ENCODE data around the gene PAX5.

Gene PAX5

GRCh38 chr9:36902861-36903524, 131.1 kb downstream of the PAX5 start:
- DNase-seq (ENCODE audit: low read depth, low spot score) = no peak

GRCh38 chr9:36902080-36902716, 131.9 kb downstream of the PAX5 start:
- no peak for DNase-seq (ENCODE audit: low read depth, low spot score)

- DNase-seq (ENCODE audit: low read depth, low spot score) = no peak
Measured at GRCh38 chr9:36901528-36901927, 132.5 kb downstream of the PAX5 start.

GRCh38 chr9:36900856-36901220, 133.2 kb downstream of the PAX5 start:
- DNase-seq (ENCODE audit: low read depth, low spot score) = no peak

GRCh38 chr9:36900136-36900855, 133.8 kb downstream of the PAX5 start:
- DNase-seq (ENCODE audit: low read depth, low spot score) = no peak

- no peak for DNase-seq (ENCODE audit: low read depth, low spot score)
Measured at GRCh38 chr9:36899406-36899805, 134.7 kb downstream of the PAX5 start.

- no peak for DNase-seq (ENCODE audit: low read depth, low spot score)
Measured at GRCh38 chr9:36898431-36899020, 135.5 kb downstream of the PAX5 start.

- DNase-seq (ENCODE audit: low read depth, low spot score) = no peak
Measured at GRCh38 chr9:36897478-36897877, 136.6 kb downstream of the PAX5 start.

GRCh38 chr9:36897019-36897418, 137.0 kb downstream of the PAX5 start:
- no peak for DNase-seq (ENCODE audit: low read depth, low spot score)

- DNase-seq (ENCODE audit: low read depth, low spot score) = no peak
Measured at GRCh38 chr9:36896296-36896695, 137.8 kb downstream of the PAX5 start.

GRCh38 chr9:36895744-36896260, 138.3 kb downstream of the PAX5 start:
- no peak for DNase-seq (ENCODE audit: low read depth, low spot score)

- DNase-seq (ENCODE audit: low read depth, low spot score) = no peak
Measured at GRCh38 chr9:36894695-36895310, 139.3 kb downstream of the PAX5 start.

GRCh38 chr9:36893911-36894310, 140.2 kb downstream of the PAX5 start:
- DNase-seq (ENCODE audit: low read depth, low spot score) = no peak

- no peak for DNase-seq (ENCODE audit: low read depth, low spot score)
Measured at GRCh38 chr9:36893184-36893583, 140.9 kb downstream of the PAX5 start.

GRCh38 chr9:36892279-36892678, 141.8 kb downstream of the PAX5 start:
- DNase-seq (ENCODE audit: low read depth, low spot score) = no peak

GRCh38 chr9:36891341-36891811, 142.7 kb downstream of the PAX5 start:
- DNase-seq (ENCODE audit: low read depth, low spot score) = no peak

GRCh38 chr9:36889844-36890243, 144.2 kb downstream of the PAX5 start:
- no peak for DNase-seq (ENCODE audit: low read depth, low spot score)

GRCh38 chr9:36888551-36888950, 145.5 kb downstream of the PAX5 start:
- DNase-seq (ENCODE audit: low read depth, low spot score) = no peak

GRCh38 chr9:36884721-36885120, 149.3 kb downstream of the PAX5 start:
- no peak for DNase-seq (ENCODE audit: low read depth, low spot score)

- DNase-seq (ENCODE audit: low read depth, low spot score) = no peak
Measured at GRCh38 chr9:36882594-36882993, 151.5 kb downstream of the PAX5 start.

- DNase-seq (ENCODE audit: low read depth, low spot score) = no peak
Measured at GRCh38 chr9:36881743-36882441, 152.2 kb downstream of the PAX5 start.
